Measurements from ENCODE around the gene CNTNAP2.

CNTNAP2 gene

GRCh38 chr7:146455091-146455655 lies 338.6 kb downstream of the CNTNAP2 start:
- DNase-seq, result no peak

- no peak for DNase-seq
Observed at GRCh38 chr7:146479040-146479439, 362.4 kb downstream of the CNTNAP2 start.

GRCh38 chr7:146486519-146486918 lies 369.9 kb downstream of the CNTNAP2 start:
- no peak for DNase-seq

- no peak for DNase-seq
Observed at GRCh38 chr7:146492017-146492416, 375.4 kb downstream of the CNTNAP2 start.

- no peak for DNase-seq
Observed at GRCh38 chr7:146494952-146495596, 378.5 kb downstream of the CNTNAP2 start.

- no peak for DNase-seq
Observed at GRCh38 chr7:146496657-146497056, 380.1 kb downstream of the CNTNAP2 start.

- DNase-seq, result no peak
Observed at GRCh38 chr7:146499970-146500369, 383.4 kb downstream of the CNTNAP2 start.

GRCh38 chr7:146503844-146504243 lies 387.2 kb downstream of the CNTNAP2 start:
- no peak for DNase-seq

- DNase-seq, result no peak
Observed at GRCh38 chr7:146510088-146510680, 393.6 kb downstream of the CNTNAP2 start.

GRCh38 chr7:146514304-146514703 lies 397.7 kb downstream of the CNTNAP2 start:
- DNase-seq, result no peak

- DNase-seq, result no peak
Observed at GRCh38 chr7:146528581-146528980, 412.0 kb downstream of the CNTNAP2 start.

GRCh38 chr7:146539836-146540235 lies 423.2 kb downstream of the CNTNAP2 start:
- DNase-seq, result no peak

GRCh38 chr7:146542101-146542500 lies 425.5 kb downstream of the CNTNAP2 start:
- DNase-seq, result no peak

- DNase-seq, result no peak
Observed at GRCh38 chr7:146544748-146545147, 428.1 kb downstream of the CNTNAP2 start.

- no peak for DNase-seq
Observed at GRCh38 chr7:146548816-146549215, 432.2 kb downstream of the CNTNAP2 start.

- no peak for DNase-seq
Observed at GRCh38 chr7:146554556-146554955, 438.0 kb downstream of the CNTNAP2 start.

- no peak for DNase-seq
Observed at GRCh38 chr7:146557971-146558469, 441.4 kb downstream of the CNTNAP2 start.

GRCh38 chr7:146565872-146566271 lies 449.3 kb downstream of the CNTNAP2 start:
- no peak for DNase-seq

- no peak for DNase-seq
Observed at GRCh38 chr7:146575903-146576302, 459.3 kb downstream of the CNTNAP2 start.

- DNase-seq, result no peak
Observed at GRCh38 chr7:146591976-146592375, 475.4 kb downstream of the CNTNAP2 start.

GRCh38 chr7:146606628-146607027 lies 490.0 kb downstream of the CNTNAP2 start:
- DNase-seq, result no peak

- DNase-seq, result no peak
Observed at GRCh38 chr7:146619641-146620040, 503.0 kb downstream of the CNTNAP2 start.

GRCh38 chr7:146626912-146627311 lies 510.3 kb downstream of the CNTNAP2 start:
- DNase-seq, result no peak

Data from CD4-positive, alpha-beta T cell treated with Interleukin-4 for 4 hours (primary cell).